NCI-H2227 (cell line): ENCODE measurements around the gene SNAI3.
A peak's percentile ranks its signal among the peaks of the same experiment; 100 is the strongest.

ENCODE experiments used
- DNase-seq: peaks from one replicate; lab custom pipeline; 2025; ENCODE audit not compliant: unreplicated experiment; lab: John Stamatoyannopoulos, UW

SNAI3 gene

DNA sequence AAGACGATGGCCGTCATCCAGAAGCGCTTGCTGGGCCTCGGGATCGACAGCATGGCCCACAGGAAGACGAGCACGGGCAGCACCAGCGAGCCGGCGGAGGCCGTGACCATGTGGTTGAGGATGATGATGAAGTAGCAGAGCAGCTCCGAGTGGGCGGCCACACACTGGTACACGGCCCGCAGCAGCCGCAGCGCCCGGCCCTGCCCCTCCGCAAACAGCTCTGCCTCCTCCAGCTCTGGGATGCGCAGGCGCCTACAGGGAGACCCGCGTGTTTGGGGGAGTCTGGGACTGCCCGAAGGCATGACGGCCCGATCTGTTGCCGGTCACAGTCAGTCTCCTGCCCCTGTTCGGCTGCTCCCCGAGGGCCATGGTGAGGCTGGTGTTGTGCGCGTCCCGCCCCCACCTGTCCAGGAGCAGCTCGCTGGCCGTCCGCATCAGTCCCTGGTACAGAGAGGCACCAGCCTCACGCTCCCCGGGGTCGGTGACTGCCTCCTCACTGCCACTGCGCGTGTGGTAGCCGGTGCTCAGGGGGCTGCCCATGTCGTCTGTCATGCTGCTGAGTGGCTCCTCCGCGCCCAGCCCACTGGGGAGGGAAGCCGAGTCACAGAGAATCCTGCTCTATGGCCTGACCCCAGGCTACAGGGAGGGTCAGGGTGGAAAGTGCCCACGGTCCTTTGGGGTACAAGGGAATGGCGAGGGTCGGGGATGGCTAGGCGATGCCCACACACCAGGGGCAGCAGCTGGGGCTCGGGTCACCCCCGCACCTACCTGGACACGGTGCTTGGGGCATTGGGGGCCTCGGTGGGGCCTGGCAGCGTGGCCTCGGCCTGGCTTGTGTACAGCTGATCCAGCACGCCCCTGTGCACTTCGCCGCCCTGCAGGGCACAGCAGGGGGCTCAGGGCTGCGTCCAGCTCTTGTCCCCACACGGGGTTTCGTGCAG, 35.8 kb upstream of the SNAI3 start:
- no peak for DNase-seq

DNA sequence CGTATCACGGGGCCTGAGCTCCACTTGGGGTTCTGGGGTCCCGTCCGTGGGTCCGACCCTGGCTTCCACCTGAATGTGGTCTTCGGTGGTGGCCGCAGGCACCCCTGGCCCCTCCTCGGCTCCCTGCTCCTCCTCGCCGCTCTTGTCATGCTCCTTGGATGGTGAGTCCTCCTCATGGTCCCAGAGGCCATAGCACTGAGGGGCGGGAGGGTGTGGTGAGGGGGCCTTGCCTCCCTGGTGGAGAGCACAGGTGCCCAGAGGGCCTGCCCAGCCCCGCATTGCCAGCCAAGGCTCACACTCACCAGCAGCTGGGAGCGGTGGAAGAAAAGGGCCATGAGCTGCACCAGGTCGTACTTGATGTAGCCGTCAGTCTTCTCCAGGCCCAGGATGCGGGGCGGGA, 34.9 kb upstream of the SNAI3 start:
- DNase-seq: no peak

GRCh38 chr16:88720396-88720970, 34.2 kb upstream of the SNAI3 start:
- DNase-seq: no peak

GRCh38 chr16:88719933-88720296, 33.6 kb upstream of the SNAI3 start:
- DNase-seq: no peak

GRCh38 chr16:88719267-88719932, 33.1 kb upstream of the SNAI3 start:
- no peak for DNase-seq

DNA sequence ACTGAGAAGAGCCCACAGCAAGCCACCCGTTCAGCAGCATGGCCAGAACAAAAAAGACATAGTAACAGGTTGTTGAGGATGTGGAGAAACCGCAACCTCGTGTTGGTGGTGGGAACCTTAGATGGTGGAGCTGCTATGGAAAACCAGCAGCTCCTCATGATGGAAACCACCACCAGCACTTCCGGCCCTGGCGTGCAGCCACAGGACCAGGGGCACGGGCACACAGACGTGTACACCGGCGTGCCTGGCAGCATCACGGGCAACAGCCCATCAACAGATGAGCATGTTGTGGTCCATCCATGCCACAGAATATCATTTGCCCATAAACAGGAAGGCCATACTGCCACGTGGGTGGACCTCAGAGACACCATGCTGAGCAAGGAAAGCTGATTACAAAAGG, 31.9 kb upstream of the SNAI3 start:
- DNase-seq: no peak

DNA sequence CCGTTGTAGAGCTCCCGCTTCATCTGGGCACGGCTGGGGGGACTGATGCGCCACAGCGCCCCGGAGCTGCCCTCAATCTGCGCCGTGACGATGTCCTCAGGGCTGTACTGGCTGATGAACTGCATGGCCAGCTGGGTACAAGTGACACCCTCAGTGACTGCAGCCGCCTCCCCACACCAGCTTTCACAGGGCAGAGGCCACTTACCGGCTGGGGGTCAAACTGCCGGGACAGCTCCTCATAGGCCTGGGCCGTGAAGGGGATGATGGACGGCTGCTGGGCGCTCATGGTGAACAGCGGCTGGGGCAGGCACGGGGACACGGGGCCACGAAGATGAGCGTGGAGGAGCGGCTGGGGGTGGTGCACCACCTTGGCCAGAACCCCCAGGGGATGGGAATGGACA, 30.3 kb upstream of the SNAI3 start:
- no peak for DNase-seq

- DNase-seq: no peak
Observed at GRCh38 chr16:88716201-88716600, 29.9 kb upstream of the SNAI3 start.

- no peak for DNase-seq
Observed at GRCh38 chr16:88715312-88716190, 29.2 kb upstream of the SNAI3 start.

DNA sequence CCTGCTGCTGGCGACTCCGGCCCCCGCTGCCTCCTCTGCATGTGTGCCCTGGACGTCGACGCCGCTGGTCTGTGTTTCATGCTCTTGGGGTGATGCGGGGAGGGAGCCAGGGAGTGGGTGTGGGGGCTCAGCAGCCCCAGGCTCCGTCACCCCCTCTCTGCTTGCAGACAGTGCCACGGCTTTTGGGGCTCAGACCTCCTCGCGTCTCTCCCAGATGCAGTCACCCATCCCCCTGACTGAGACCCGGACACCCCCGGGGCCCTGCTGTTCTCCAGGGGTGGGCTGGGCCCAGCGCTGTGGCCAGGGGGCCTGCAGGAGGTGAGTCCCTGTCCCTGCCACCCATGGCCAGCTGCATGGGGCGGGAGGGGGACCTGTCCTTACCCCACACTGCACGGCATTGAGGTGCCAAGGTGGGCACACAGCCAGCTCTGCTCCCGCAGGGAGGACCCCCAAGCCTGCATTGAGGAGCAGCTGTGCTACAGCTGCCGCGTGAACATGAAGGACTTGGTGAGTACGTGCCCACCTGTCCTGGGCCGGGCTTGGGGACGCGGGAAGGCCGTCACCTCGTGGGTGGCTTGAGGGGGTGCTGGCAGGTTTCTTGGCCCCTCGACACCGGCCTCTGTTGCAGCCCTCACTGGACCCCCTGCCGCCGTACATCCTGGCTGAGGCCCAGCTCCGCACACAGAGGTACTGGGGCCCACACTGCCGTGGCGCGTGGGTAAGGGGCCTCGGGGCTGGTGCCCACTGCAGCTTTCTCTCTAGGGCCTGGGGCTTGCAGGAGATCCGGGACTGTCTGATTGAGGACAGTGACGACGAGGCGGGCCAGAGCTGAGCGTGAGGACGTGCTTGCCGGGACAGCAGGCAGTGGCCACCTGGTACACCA, 28.4 kb upstream of the SNAI3 start:
- no peak for DNase-seq

GRCh38 chr16:88713568-88714419, 27.5 kb upstream of the SNAI3 start:
- no peak for DNase-seq

DNA sequence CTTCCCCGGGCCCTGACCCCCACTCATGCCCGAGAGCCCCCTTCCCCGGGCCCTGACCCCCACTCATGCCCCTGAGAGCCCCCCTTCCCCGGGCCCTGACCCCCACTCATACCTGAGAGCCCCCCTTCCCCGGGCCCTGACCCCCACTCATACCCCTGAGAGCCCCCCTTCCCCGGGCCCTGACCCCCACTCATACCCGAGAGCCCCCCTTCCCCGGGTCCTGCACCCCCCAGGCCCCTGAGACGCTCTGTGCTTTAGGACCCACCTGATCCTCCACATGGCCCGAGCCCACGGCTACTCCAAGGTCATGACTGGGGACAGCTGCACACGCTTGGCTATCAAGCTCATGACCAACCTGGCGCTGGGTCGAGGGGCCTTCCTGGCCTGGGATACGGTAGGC, 26.7 kb upstream of the SNAI3 start:
- DNase-seq: no peak

GRCh38 chr16:88712362-88712979, 26.2 kb upstream of the SNAI3 start:
- no peak for DNase-seq

DNA sequence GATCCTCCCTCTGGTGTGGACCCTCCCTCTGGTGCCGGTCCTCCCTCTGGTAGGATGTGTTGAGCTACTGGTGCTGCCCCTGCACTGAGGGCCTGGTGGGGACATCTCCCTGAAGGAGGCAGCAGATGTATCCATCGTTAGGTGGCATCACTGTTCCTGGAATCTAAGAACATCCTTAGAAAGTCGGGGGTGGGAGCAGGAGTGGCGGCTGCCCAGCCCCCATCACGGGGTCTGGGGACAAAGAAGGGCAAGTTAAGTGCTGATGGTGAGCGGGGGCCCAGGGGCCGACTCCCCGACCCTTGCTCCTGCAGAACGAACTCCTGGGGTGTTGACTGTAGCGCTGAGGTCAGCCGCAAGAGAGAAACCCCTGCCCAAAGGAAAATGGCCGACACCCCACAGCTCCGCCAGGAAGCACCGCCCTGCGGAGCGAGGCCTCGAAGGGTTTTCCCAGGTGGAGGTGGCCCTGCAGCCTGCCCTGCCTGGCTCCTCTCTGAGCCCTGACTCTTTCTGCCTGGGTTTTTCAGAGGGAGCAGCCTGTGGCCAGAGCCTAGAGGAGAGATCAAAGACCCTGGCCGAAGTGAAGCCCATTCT, 25.5 kb upstream of the SNAI3 start:
- no peak for DNase-seq

DNA sequence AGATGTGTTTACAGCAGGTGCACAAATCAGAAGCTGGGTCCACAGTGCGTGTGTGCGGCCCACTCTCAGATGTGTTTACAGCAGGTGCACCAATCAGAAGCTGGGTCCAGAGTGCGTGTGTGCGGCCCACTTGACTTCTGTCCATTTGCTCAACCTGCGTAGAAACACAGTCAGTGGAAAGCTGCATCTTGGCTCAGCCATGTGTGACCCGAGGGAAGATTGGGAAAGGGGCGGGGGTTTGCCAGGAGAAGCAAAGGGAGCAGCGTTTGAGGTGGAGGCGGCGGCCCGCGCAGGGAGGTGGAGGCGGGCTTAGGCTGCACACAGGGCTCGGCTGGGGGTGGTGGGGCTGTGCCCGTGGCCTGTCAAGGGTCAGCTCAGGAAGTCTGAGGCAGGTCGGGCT, 24.2 kb upstream of the SNAI3 start:
- DNase-seq: no peak

DNA sequence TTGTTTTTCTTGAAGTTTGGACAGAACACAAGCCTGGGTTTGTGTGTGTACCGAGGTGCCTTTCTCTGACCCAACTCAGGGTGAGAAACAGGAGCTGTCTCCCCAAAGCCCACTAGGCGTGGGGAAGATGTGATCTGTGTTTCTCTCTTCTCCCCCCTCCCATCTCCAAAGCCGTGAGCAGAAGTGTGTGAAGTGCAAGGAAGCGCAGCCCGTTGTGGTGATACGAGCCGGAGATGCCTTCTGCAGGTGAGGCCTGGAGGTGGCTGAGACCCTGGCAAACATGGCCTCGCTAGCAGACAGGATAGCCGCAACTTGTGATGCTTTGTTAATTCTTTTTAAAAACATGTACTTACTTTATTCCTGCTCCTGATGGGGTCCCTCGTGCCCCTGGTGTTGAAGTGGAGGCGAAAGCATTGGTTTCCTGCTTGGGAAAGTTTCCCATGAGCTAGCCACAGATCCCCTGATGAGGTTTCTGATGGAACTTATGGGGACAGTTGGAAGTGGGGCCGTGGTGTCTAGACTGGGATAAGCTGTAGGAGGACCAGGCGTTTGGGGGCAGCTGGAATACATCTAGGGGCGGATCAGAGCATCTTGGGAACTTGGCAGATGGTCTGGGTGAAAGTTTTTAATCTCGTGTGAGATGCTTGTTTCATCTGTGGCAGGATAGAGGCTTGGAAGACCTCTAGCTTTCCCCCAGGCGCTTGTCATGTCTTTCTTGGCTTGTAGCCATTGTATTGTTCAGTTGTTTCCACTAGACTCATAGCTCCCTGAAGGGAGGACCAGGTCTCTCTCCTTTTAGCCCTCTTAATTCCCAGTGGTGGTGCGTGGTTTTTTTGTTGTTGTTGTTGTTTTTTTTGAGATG, 20.9 kb upstream of the SNAI3 start:
- no peak for DNase-seq

- DNase-seq: peak; percentile 90
Observed at GRCh38 chr16:88706229-88706964, 20.1 kb upstream of the SNAI3 start, which contains the start of the genes CTU2 and RNF166. Gene CTU2, plus strand, starts transcription at chr16:88706503. Its CDS starts 28 bp downstream, at chr16:88706531. Gene RNF166, minus strand, starts transcription at chr16:88706408. Its CDS starts 83 bp downstream, at chr16:88706325.
